HG03064 (cell line): Measurements from ENCODE around the gene RALB.
"Not testable (repeated sequence)": the region's sequence is repeated elsewhere in the genome, so short reads cannot be mapped to it uniquely, and the experiment has no call there.

ENCODE experiments used
- ATAC-seq: cut with Tn5 transposase; IDR thresholded peaks from one replicate; pipeline ENCODE4 v1.9.1; 2021; ENCODE audit warnings: low read depth; ENCODE audit not compliant: unreplicated experiment

Gene RALB

DNA sequence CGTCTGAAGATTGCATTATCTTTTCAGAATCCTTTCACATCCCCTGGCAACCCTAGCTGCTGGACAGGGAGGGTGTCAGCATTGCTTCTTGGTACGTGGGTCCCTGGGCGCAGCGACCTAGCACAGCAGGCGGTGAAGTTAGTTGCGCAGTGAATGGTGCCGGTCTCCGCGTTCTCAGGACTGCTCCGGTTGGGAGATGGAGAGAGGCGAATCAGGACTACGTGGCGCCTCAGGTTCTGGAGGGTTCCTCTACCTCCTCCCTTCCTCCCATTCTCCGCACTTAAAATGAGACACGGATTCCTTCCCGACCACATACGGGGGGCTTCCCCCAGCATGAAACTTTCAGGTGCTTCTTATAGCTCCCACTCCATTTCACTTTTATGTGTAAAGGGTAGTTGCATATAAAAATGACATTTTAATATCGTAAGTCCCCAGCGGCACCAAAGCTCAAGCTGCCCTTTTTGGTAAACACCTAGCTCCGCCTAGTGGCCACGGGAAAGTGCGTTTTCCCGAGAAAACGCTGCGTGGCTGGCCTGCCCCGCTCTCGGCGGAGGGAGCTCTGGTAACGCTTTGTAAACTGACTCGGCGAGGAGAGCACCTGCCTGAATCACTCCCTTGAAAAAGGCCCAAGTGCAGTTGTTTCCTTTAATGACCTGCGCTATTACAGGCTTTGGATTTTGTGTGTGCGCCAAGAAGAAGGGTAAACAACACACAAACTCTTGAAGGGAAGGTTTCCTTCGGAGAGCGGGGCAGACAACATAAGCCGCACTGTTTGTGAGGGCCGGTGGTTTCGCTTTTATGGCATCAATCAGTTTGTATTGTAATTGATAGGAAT lies 60.4 kb downstream of the RALB start:
- ATAC-seq = no peak

DNA sequence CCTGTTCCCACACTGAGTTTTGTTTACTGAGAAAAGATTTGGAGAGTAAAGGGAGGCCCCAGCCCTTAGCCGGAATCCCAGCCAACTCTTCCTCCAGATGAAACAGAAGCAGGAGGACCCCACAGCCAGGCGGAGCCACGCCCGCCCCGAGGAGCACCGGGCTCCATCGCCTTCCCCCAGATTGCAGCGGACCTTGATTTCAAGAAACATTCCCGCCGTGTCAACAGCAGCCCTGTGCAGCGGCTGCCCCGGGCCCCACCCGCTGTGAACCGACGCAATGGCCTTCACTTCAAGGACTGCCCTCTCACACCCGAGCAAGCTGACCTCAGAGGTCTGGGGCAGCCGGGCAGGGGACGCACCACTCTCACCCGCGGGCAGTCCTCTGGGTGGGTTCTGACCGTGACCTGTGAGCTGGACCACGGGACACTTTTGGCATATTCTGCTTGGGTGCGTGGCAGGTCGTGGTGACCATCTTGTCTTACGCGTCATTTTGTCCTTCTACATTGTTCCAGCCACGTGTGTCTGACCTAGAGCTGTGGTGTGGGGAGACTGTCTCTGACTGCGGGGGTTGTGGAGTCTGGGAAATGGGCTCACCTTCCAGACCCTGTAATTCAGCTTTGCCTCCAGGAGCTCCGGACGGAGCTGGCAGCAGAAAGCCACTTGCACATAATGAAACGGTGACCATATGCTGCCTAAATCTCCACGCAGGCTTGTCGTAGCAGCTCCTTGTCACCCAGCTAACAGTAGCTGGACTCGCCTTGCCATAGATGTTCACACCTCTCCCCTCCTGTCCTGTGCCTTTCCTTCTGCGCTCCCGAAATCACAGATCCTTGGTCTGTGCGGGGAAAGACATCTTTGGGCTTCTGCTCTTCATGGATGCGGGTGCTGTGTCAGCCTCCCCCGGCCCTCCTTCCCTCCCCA lies 61.3 kb downstream of the RALB start:
- no peak for ATAC-seq

DNA sequence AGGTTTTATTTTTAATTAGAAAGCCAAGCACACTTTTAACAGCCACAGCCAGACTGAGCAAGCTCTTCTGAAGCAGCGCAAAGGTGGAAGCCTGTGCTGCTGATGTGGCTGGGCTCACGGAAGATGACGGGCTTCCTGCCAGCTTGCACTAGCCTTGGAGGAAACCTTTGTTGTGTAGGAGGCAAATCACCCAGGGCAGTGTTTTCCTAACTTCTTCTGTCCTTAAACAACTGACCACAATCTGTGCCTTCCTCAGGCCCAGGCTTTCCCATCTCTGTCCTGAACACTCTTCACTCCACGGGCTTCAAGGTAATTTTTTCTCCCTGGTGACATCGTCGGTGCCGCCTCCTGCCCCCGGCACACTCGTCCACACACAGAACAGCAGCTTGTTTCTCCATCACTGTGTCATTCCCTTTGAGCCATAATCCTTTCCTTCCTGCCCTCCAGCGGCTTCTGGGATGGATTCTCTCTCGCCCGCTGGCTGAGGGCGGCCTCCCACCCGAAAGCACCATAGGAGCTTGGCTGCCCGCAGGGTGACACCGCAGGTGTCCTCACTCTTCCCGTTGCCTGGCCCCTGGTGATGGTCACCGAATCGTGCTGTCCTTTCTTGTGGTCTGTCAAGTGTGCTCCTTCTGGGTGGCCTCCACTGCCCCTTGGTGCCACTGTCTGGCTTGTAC lies 62.2 kb downstream of the RALB start:
- no peak for ATAC-seq

DNA sequence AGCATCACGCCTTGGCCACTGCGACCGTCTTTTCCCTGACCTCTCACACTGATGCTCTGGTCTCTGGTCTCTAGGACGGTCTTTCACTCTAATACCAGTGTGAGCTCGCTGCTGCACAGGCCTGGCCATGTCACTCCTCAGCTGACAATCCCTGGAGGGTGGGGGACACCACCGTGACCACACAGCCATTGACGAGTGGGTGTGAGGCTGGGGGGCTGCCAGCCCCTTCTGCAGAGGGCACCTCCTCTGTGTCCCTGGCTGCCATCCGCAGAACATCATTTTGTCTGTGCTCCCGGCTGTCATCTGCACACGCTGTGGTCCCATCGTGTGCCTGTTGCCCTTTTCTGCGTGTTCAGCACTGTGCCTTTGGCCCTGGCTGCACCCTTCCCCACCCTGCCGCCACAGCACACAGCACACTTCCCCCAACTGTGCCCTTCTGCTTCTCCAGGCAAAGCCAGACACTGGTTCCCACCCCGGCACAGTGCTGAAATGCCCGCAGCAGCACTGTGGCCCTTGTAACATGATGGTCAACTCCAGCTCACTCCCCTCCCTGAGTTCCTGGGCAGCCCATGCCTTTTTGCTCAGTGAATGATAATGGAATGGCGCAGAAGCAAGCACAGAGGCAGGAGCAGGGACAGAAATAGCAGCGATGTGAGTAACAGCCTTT lies 62.8 kb downstream of the RALB start:
- no peak for ATAC-seq

DNA sequence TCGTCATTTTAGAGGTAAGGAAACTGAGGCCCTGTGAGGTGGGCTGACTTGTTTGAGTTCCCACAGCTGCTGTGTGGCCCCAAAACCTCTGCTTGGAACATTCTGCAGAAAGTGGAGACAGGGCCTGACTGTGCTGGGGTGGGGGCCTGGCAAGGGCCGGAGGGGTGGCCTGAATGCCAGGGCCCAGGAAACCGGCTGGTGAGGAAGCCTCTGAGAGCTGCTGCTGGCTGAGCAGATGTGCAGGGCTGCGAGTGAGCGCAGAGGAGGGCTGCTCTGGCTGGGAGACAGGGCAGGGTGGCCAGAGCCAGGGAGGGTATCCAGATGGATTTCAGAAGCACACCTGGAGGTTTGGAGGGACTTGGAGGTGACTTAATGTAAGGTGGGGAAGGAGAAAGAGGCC lies 63.4 kb downstream of the RALB start:
- ATAC-seq = no peak

- ATAC-seq = no peak
Measured at GRCh38 chr2:120316528-120317179, 64.0 kb downstream of the RALB start.

DNA sequence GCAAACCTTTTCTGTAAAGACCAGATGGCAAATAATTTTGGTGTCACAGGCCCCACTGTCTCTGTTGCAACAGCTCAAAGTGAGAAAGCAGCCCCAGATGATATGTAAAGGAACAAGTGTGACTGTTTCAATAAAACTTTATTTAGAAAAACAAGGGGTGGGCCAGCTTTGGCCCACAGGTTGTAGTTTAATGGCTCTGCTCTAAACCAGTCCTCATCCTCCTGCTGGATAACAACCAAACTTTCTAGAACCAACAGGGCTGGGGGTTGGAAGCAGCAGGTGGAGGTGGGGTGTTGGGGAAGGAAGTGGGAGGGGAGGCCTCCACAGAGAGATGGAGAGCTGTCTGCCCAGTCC lies 64.5 kb downstream of the RALB start:
- ATAC-seq = no peak

DNA sequence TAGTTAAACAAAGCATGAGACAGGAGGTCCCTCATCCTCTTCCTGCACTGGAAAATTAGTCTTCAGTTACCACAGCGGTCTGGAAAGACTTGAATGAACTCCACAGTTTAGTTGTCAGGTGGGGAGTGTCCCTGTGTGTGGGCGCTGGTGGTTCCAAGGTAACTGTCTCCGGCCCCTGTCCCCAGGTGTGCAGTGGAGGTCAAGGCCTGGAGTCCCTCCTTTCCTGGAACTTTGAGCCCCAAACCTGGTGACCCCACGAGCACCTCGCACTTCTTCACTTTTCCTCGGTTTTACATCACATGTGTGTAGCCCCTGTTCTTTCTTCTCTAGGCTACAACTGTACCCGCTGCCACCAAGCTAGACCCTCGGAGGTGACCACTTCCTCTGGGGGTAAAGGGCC lies 65.3 kb downstream of the RALB start:
- ATAC-seq = no peak

- no peak for ATAC-seq
Measured at GRCh38 chr2:120318626-120319025, 66.0 kb downstream of the RALB start.

DNA sequence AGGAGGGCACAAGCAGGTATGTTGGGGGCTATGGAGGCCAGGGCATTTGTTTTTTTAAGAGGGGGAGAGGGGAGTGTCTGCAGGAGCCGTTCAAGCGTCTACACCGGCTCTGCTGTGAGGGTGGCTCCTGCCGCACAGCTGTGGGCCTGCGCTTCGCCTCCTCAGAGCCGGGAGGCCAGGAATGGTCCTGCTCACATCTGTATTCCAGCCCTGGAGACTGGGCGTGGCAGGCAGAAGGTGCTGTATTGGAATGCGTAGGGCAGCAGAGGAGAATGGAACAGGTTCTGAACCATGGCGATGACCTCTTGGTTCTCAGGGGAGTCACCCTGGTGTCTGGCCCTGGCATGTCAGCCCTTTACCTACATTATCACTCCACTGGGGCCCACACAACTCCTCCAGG lies 66.5 kb downstream of the RALB start:
- ATAC-seq = no peak

DNA sequence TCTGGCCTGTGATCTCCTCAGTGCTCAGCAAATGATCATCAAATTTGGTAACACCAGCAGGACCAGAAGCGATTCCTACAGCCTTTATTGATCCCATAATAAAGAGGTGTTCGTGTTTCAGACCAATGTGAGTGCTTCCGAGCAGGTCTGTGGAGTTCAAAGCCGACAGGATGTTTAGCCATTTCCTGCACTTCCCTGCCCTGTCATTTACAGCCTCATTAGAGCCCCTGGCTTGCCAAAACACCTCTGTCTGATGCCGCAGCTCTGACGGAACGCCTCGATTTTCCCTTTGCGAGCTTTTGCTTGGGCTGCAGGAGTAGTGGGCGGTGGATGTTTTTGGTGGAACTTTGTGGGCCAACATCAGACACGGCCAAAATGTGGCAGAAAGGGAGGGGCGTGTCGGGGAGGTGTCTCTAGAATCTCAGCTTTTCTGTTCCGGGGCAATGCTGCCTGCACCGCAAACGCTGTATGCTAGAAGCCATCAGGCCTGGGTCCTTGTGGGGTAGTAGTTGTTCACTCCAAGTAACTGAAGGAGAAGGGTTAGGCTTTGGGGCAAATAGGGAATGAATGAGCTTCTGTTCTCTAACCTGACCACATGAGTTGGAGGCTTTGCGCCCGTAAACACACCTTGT lies 67.2 kb downstream of the RALB start:
- ATAC-seq = no peak

GRCh38 chr2:120320318-120320851 lies 67.7 kb downstream of the RALB start:
- ATAC-seq = no peak

DNA sequence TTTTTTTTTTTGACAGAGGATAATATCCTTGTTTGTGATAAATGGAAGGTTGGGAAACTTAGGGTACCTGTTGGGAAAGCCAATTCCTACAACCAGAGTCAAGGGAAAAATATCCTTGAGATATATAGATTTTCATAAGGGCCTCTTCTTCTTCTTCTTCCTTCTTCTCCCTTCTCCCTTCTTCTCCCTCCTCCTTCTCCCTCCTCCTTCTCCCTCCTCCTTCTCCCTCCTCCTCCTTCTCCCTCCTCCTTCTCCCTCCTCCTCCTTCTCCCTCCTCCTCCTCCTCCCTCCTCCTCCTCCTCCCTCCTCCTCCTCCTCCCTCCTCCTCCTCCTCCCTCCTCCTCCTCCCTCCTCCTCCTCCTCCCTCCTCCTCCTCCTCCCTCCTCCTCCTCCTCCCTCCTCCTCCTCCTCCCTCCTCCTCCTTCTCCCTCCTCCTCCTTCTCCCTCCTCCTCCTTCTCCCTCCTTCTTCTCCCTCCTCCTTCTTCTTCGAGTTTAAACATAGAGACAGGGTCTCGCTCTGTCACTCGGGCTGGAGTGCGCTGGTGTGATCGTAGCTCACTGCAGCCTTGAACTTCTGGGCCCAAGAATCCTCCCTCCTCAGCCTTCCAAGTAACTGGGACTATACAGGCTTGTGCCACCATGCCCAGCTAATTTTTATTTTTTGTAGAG lies 68.4 kb downstream of the RALB start:
- not testable (repeated sequence) for ATAC-seq

DNA sequence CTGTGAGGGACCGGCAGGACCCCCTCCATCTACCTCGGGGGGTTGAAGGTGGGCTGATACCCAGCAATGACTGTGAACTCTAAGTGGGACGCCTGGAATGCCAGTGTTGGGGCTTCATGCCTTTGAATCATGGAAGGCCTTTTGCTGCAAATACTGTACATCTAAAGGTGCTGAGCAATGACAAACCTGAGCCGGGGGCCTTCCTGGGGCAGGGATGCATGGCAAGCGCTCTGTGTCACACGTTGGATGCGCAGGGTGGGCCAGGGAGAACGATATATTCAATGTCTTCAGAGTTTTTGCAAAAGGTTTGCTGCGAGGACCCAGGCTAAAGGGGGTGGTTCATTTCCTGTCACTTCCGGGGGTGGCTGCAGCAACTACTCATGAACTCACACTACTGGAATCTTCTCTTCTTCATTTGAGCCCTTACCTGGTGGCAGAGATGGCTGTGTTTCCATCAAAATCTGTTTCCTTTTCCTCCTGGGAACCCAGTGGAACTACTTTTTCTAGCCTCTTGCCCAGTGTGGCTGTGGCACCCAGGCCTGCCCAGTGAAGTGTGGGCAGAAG lies 69.2 kb downstream of the RALB start:
- no peak for ATAC-seq

- ATAC-seq = no peak
Measured at GRCh38 chr2:120322329-120322728, 69.7 kb downstream of the RALB start.

DNA sequence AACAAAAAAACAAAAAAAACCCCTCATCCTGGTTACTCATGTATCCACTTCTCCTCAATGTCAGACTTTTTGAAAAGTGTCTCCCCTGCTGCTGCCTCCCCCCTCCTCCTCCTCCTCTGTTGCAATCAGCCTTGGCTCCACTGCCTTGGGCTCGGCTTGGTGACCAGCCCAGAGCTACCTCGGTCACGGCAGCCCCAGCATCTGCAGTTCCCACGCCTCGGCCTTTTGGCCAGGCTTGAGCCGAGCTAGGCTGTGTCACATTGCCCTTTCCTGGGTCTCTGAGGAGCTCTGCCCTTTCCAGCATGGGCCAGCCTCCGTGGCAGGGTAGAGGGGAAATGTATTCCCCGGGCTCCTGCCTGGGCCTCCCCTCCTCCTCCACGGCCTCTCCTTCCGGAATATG lies 70.6 kb downstream of the RALB start:
- ATAC-seq = no peak

DNA sequence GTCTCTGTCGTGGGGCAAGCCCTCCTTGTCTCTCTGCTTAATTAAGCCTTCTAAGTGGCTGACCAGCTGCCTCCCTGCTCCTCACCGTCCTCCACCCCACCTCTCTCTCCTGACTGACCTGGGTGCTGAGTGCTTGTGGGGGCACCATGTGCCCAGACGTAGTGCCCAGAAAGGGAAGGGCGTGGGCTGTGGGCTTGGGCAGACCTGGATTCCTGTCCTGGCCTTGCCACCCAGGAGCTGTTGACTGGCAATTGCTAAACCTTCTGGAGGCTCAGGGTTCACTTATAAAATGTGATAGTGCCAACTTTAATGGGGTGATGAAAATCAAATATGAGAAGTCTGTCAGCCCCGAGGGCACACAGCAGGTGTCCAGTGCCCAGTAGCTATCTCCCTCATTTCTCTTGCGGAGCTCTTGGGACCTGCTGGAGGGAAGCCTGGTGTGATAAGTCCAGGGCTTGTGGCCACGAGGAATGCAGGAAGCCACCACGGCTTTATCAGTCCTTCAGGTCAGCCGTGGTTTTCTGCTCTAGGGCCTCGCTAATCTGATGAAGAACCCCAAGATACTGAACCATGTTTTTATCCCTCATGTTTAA lies 71.3 kb downstream of the RALB start:
- no peak for ATAC-seq

DNA sequence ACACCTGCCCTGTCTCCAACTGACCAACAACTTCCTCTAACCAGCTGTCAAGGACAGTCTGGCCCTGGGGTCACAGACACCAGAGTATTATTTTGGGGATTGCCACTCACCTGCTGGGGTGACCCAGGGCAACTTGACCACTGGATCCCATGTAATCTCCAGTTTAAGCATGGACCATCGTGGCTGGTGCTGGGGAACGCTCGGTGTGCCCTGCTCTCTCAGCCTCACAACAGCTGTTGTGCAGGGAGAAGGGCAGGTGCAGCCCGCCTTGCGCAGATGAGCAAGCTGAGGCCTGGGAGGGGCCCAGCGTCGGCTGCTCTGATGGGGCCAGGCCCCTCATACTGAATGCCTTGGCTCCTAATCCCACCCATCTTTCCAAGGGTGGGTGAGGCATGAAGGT lies 72.3 kb downstream of the RALB start:
- no peak for ATAC-seq
